Epithelial cell of proximal tubule (primary cell): ENCODE data around the gene NPR3. TPM values are rescaled to one million over a fixed set of nuclear protein-coding genes. Genes with fewer than 3 reads are reported as not detected.

ENCODE experiments used
- DNase-seq: peaks from one replicate; pipeline ENCODE4 v3.0.0-alpha.2; 2011; ENCODE audit warnings: low read depth
- H3K4me3 ChIP-seq: 2 replicates; pipeline ENCODE4 v1.5.1; 2011; ENCODE audit warnings: low read depth, mild to moderate bottlenecking, low read length
- total RNA-seq: library from RNA; depleted of rRNA; stranded (reverse); fragments of >200 nt; gene quantifications from 2 replicates; pipeline ENCODE4 v1.2.3, GENCODE V29; 2015
- TF ChIP-seq, protein P1 (sequence below): conservative IDR thresholded peaks from 2 replicates; pipeline ENCODE4 v1.5.1; 2012; ENCODE audit warnings: low read depth, mild to moderate bottlenecking, low read length

Gene NPR3
- total RNA-seq, 1 donor from 2014 or later: 0.29 TPM

GRCh38 chr5:32814141-32814540 is 103.0 kb downstream of the NPR3 start:
- H3K4me3 ChIP-seq: no peak overlapping the region
- no peak for DNase-seq
- TF ChIP-seq, protein P1, sequence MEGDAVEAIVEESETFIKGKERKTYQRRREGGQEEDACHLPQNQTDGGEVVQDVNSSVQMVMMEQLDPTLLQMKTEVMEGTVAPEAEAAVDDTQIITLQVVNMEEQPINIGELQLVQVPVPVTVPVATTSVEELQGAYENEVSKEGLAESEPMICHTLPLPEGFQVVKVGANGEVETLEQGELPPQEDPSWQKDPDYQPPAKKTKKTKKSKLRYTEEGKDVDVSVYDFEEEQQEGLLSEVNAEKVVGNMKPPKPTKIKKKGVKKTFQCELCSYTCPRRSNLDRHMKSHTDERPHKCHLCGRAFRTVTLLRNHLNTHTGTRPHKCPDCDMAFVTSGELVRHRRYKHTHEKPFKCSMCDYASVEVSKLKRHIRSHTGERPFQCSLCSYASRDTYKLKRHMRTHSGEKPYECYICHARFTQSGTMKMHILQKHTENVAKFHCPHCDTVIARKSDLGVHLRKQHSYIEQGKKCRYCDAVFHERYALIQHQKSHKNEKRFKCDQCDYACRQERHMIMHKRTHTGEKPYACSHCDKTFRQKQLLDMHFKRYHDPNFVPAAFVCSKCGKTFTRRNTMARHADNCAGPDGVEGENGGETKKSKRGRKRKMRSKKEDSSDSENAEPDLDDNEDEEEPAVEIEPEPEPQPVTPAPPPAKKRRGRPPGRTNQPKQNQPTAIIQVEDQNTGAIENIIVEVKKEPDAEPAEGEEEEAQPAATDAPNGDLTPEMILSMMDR: no peak

- H3K4me3 ChIP-seq: no peak overlapping the region
- peak; percentile 51 for DNase-seq
- TF ChIP-seq, protein P1: no peak
Measured at GRCh38 chr5:32814620-32815019, 103.5 kb downstream of the NPR3 start.

DNA sequence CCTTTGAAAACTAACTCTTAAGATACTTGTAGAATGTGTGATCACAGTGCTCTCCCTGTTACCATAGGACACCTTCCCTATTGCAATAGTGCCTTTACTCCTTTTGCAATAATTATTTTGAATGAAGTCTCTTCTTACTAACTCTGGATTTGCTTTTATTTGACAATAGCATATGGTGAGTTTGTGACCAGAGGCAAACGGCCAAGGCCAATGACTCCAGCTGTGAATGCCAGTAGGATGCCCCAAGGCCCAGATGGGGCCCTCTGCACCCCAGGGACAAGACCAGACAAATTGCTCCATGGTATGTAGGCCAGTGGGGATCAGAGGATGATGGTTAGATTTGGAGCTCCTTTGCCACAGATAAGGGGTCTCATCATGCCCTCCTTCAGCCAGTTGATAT is 116.9 kb downstream of the NPR3 start:
- TF ChIP-seq, protein P1: no peak
- no peak overlapping the region for H3K4me3 ChIP-seq
- DNase-seq: no peak

GRCh38 chr5:32828492-32828891 is 117.4 kb downstream of the NPR3 start:
- H3K4me3 ChIP-seq: no peak overlapping the region
- no peak for DNase-seq
- TF ChIP-seq, protein P1: no peak

GRCh38 chr5:32831624-32832023 is 120.5 kb downstream of the NPR3 start:
- DNase-seq: no peak
- H3K4me3 ChIP-seq: no peak overlapping the region
- TF ChIP-seq, protein P1: no peak

GRCh38 chr5:32833127-32833526 is 122.0 kb downstream of the NPR3 start:
- no peak overlapping the region for H3K4me3 ChIP-seq
- TF ChIP-seq, protein P1: no peak
- no peak for DNase-seq

DNA sequence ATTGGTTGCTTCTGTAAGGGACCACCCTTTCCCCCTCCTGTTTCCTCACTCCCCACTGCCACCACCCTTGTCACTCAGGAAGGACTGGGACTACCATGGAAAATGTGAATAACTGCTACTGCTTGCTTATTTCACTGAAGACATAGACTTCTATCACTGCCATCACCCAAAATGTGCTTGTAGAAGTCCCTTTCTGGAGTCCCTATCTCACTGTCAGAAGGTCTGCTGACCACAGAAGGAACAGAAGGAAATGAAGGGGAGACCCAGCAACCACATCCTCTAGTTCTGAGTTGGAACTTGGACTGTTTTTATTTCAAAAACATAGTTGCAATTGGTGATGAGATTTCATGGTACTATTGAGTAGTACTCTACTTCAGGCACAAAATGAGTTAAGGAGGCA is 122.5 kb downstream of the NPR3 start:
- TF ChIP-seq, protein P1: no peak
- H3K4me3 ChIP-seq: no peak overlapping the region
- no peak for DNase-seq
